ENCODE measurements around the gene WWOX.

Gene WWOX

GRCh38 chr16:78775161-78775561, 675.7 kb downstream of the WWOX start:
- Histone ChIP-seq H3K27ac (no peak overlapping the region), H3K4me3 (ENCODE audit: low read depth in 1 of 2, low read length in 1 of 2) (no peak overlapping the region), H3K4me1 (ENCODE audit: control insufficient read depth in 1 of 2, insufficient read depth in 1 of 2, low read depth in 1 of 2, low read length in 1 of 2) (no peaks in the 10 kb centered on the region), H3K9me3 (no peaks in the 10 kb centered on the region), H3K36me3 (no peaks in the 10 kb centered on the region), H3K27me3 (no peaks in the 10 kb centered on the region)
- no peak for TF ChIP-seq CTCF (IDR thresholded peaks at IDR 0.05)

- TF ChIP-seq CTCF (IDR thresholded peaks at IDR 0.05): no peak
- no peaks in the 10 kb centered on the region for H3K36me3 ChIP-seq
- no peaks in the 10 kb centered on the region for H3K27me3 ChIP-seq
- H3K27ac ChIP-seq: no peak overlapping the region
- H3K9me3 ChIP-seq: no peaks in the 10 kb centered on the region
- H3K4me3 ChIP-seq (ENCODE audit: low read depth in 1 of 2, low read length in 1 of 2): no peak overlapping the region
- no peaks in the 10 kb centered on the region for H3K4me1 ChIP-seq (ENCODE audit: control insufficient read depth in 1 of 2, insufficient read depth in 1 of 2, low read depth in 1 of 2, low read length in 1 of 2)
Observed at GRCh38 chr16:78778101-78779004, 678.9 kb downstream of the WWOX start.

GRCh38 chr16:78780808-78781207, 681.4 kb downstream of the WWOX start:
- TF ChIP-seq CTCF (IDR thresholded peaks at IDR 0.05): no peak
- Histone ChIP-seq H3K36me3 (no peaks in the 10 kb centered on the region), H3K27ac (no peak overlapping the region), H3K9me3 (no peaks in the 10 kb centered on the region), H3K4me1 (ENCODE audit: control insufficient read depth in 1 of 2, insufficient read depth in 1 of 2, low read depth in 1 of 2, low read length in 1 of 2) (no peaks in the 10 kb centered on the region), H3K27me3 (no peaks in the 10 kb centered on the region), H3K4me3 (ENCODE audit: low read depth in 1 of 2, low read length in 1 of 2) (no peak overlapping the region)

GRCh38 chr16:78782572-78782971, 683.1 kb downstream of the WWOX start:
- no peaks in the 10 kb centered on the region for H3K4me1 ChIP-seq (ENCODE audit: control insufficient read depth in 1 of 2, insufficient read depth in 1 of 2, low read depth in 1 of 2, low read length in 1 of 2)
- H3K9me3 ChIP-seq: no peaks in the 10 kb centered on the region
- no peaks in the 10 kb centered on the region for H3K27me3 ChIP-seq
- H3K36me3 ChIP-seq: no peaks in the 10 kb centered on the region
- TF ChIP-seq CTCF (IDR thresholded peaks at IDR 0.05): no peak
- no peak overlapping the region for H3K4me3 ChIP-seq (ENCODE audit: low read depth in 1 of 2, low read length in 1 of 2)
- H3K27ac ChIP-seq: no peak overlapping the region

- Histone ChIP-seq H3K27me3 (no peaks in the 10 kb centered on the region), H3K36me3 (no peaks in the 10 kb centered on the region), H3K4me1 (ENCODE audit: control insufficient read depth in 1 of 2, insufficient read depth in 1 of 2, low read depth in 1 of 2, low read length in 1 of 2) (no peaks in the 10 kb centered on the region), H3K27ac (no peak overlapping the region), H3K9me3 (no peaks in the 10 kb centered on the region), H3K4me3 (ENCODE audit: low read depth in 1 of 2, low read length in 1 of 2) (no peak overlapping the region)
- no peak for TF ChIP-seq CTCF (IDR thresholded peaks at IDR 0.05)
Observed at GRCh38 chr16:78783570-78784079, 684.2 kb downstream of the WWOX start.
